Frontal cortex (tissue), 4 donors: ENCODE measurements around the gene TSPY4. TPM values are rescaled to one million over a fixed set of nuclear protein-coding genes. Genes with fewer than 3 reads are reported as not detected.
"Not testable (repeated sequence)": the region's sequence is repeated elsewhere in the genome, so short reads cannot be mapped to it uniquely, and the experiment has no call there.

Source experiments
- DNase-seq, 2 donors: peaks; one replicate each; pipeline ENCODE4 v3.0.0; 2012; ENCODE audit warnings: low spot score in 2 of 2
- FAIRE-seq: peaks from 2 replicates; lab custom pipeline; 2012; peaks lifted over from hg19 to GRCh38; lab: Jason Lieb, UNC
- small RNA-seq: library from RNA; depleted of rRNA; stranded (forward); fragments of <200 nt; gene quantifications from one replicate; pipeline ENCODE3, GENCODE V24; 2014
- total RNA-seq: library from RNA; depleted of rRNA; stranded (reverse); fragments of >200 nt; gene quantifications from one replicate; pipeline ENCODE4 v1.2.3, GENCODE V29; 2014
- donor health status: control.
- donor health status: control.
- donor health status: control.

Gene TSPY4, protein sequence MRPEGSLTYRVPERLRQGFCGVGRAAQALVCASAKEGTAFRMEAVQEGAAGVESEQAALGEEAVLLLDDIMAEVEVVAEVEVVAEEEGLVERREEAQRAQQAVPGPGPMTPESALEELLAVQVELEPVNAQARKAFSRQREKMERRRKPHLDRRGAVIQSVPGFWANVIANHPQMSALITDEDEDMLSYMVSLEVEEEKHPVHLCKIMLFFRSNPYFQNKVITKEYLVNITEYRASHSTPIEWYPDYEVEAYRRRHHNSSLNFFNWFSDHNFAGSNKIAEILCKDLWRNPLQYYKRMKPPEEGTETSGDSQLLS
- not detected for total RNA-seq

DNA sequence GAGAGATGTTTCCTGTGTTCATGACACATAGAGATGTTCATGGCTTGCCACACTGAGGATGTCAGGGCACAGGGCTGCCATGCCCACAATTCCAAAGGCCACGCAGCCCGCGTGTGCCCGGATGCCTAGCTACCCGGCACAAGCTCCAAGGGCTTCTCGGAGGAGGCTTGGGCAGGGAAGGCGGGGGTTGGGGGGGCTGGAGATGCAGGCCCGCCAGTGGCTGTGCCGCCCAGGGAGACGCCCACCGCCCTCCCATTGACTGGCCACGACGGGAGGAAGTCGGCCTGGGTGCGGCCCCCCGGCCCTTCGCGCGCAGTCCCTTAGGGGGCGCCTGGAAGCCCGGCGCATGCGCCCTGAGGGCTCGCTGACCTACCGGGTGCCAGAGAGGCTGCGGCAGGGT is at the start of gene TSPY4:
Gene TSPY4, plus strand, starts transcription at position 301 of the 400 bp plus-strand sequence. Its CDS starts 46 bp downstream, at position 347.
- FAIRE-seq, DNase-seq: not testable (repeated sequence)

- DNase-seq (no peak), FAIRE-seq (no peak)
These were observed 16.3 kb upstream of the TSPY4 start for GRCh38 chrY:9320996-9321395.

DNA sequence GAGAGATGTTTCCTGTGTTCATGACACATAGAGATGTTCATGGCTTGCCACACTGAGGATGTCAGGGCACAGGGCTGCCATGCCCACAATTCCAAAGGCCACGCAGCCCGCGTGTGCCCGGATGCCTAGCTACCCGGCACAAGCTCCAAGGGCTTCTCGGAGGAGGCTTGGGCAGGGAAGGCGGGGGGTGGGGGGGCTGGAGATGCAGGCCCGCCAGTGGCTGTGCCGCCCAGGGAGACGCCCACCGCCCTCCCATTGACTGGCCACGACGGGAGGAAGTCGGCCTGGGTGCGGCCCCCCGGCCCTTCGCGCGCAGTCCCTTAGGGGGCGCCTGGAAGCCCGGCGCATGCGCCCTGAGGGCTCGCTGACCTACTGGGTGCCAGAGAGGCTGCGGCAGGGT is 20.2 kb downstream of the TSPY4 start, which contains the start of gene TSPY8:
Gene TSPY8, plus strand, starts transcription at position 301 of the 400 bp plus-strand sequence. Its CDS starts 46 bp downstream, at position 347.
- not testable (repeated sequence) for FAIRE-seq, DNase-seq

Small RNAs within 50 kb of the gene (small RNA-seq; reads per million reads assigned to genes)
- not detected for gene AC006158.1

Other genes starting within 250 kb of the TSPY4 start
- gene TSPY8, start 20.3 kb downstream of the TSPY4 start, total RNA-seq, result not detected
- gene TSPY3, start 61.0 kb downstream of the TSPY4 start, total RNA-seq, result not detected
- gene TSPY1, start 129.5 kb downstream of the TSPY4 start, total RNA-seq, result not detected
- not detected for gene TSPY9, start 149.8 kb downstream of the TSPY4 start, total RNA-seq
- not detected for gene TSPY10, start 190.4 kb downstream of the TSPY4 start, total RNA-seq